HG03280 (cell line): ENCODE results near the gene NDC80.
A peak's percentile ranks its signal among the peaks of the same experiment; 100 is the strongest.
"Not testable (repeated sequence)": the region's sequence is repeated elsewhere in the genome, so short reads cannot be mapped to it uniquely, and the experiment has no call there.

ENCODE experiments used
- ATAC-seq: cut with Tn5 transposase; IDR thresholded peaks from one replicate; pipeline ENCODE4 v1.9.1; 2021; ENCODE audit warnings: mild to moderate bottlenecking, moderate library complexity; ENCODE audit not compliant: unreplicated experiment

The NDC80 gene

GRCh38 chr18:2571200-2572170 is at the start of gene NDC80, which contains the start of gene METTL4:
Gene NDC80 (plus strand): TSS chr18:2571557. CDS start chr18:2572986, 1,429 bp downstream.
Gene METTL4 (minus strand): TSS chr18:2571505. CDS start chr18:2567216, 4,289 bp downstream.
- ATAC-seq, result peak; percentile 79

GRCh38 chr18:2522112-2522511 is 49.2 kb upstream of the NDC80 start:
- no peak for ATAC-seq

- not testable (repeated sequence) for ATAC-seq
Observed at GRCh38 chr18:2524794-2525198, 46.6 kb upstream of the NDC80 start.

GRCh38 chr18:2526329-2526728 is 45.0 kb upstream of the NDC80 start:
- no peak for ATAC-seq

GRCh38 chr18:2529154-2529553 is 42.2 kb upstream of the NDC80 start:
- ATAC-seq, result no peak

GRCh38 chr18:2531751-2532150 is 39.6 kb upstream of the NDC80 start:
- no peak for ATAC-seq

- ATAC-seq, result no peak
Observed at GRCh38 chr18:2532797-2533196, 38.6 kb upstream of the NDC80 start.

GRCh38 chr18:2534906-2535305 is 36.5 kb upstream of the NDC80 start:
- ATAC-seq, result no peak

- no peak for ATAC-seq
Observed at GRCh38 chr18:2535419-2535910, 35.9 kb upstream of the NDC80 start.

- no peak for ATAC-seq
Observed at GRCh38 chr18:2536063-2536462, 35.3 kb upstream of the NDC80 start.

GRCh38 chr18:2536493-2536892 is 34.9 kb upstream of the NDC80 start:
- no peak for ATAC-seq

GRCh38 chr18:2537296-2537695 is 34.1 kb upstream of the NDC80 start:
- no peak for ATAC-seq

GRCh38 chr18:2538236-2538635 is 33.1 kb upstream of the NDC80 start:
- ATAC-seq, result no peak

GRCh38 chr18:2538844-2539243 is 32.5 kb upstream of the NDC80 start:
- no peak for ATAC-seq

- ATAC-seq, result no peak
Observed at GRCh38 chr18:2540575-2540974, 30.8 kb upstream of the NDC80 start.

GRCh38 chr18:2541925-2542563 is 29.3 kb upstream of the NDC80 start:
- ATAC-seq, result peak; percentile 75

- ATAC-seq, result no peak
Observed at GRCh38 chr18:2545155-2545554, 26.2 kb upstream of the NDC80 start.

- peak; percentile 66 for ATAC-seq
Observed at GRCh38 chr18:2547477-2548087, 23.8 kb upstream of the NDC80 start.

- ATAC-seq, result no peak
Observed at GRCh38 chr18:2549462-2549861, 21.9 kb upstream of the NDC80 start.

- ATAC-seq, result no peak
Observed at GRCh38 chr18:2551425-2551824, 19.9 kb upstream of the NDC80 start.

GRCh38 chr18:2554696-2555095 is 16.7 kb upstream of the NDC80 start:
- no peak for ATAC-seq
